Right cardiac atrium (tissue), 5 donors: ENCODE results near the gene PSIP1. TPM values are rescaled to one million over a fixed set of nuclear protein-coding genes. Genes with fewer than 3 reads are reported as not detected.

Experiments
- ATAC-seq, 2 donors: fragments of 200-7000 bp; cut with Tn5 transposase; one replicate each; pipeline versions ENCODE4 v1.8.0 to v1.9.1; 2020; ENCODE audit warnings: moderate library complexity in 2 of 2, mild to moderate bottlenecking in 1 of 2
- DNase-seq, 3 donors: peaks; one replicate each; pipeline ENCODE4 v3.0.0-alpha.2; 2020
- H3K27ac ChIP-seq: one replicate; pipeline ENCODE4 v1.5.1; 2013; ENCODE audit warnings: mild to moderate bottlenecking, low read length, control low read depth, moderate library complexity
- H3K27me3 ChIP-seq: one replicate; pipeline ENCODE4 v1.6.1; 2013; ENCODE audit not compliant: control insufficient read depth, insufficient read depth
- H3K4me1 ChIP-seq: one replicate; pipeline ENCODE4 v1.6.1; 2013; ENCODE audit warnings: low read length; ENCODE audit not compliant: control insufficient read depth, insufficient read depth
- H3K4me3 ChIP-seq: one replicate; pipeline ENCODE4 v1.5.1; 2013; ENCODE audit warnings: low read length, control low read depth
- H3K9me3 ChIP-seq: one replicate; pipeline ENCODE4 v1.6.1; 2013; ENCODE audit warnings: low read length; ENCODE audit not compliant: control insufficient read depth
- WGBS: extraction: QIAGEN DNeasy Blood & Tissue Kit; methylation state at CpG from one replicate; pipeline ENCODE4 v1.1.7; 2013; 5-methylcytosine and 5-hydroxymethylcytosine counted together
- intact Hi-C, 4 donors: fragments of 100-400 bp; cut with DNase I; formaldehyde crosslinking; loops; one replicate each; pipeline versions ENCODE4 v1.11.0 to v1.14.0; 2022 to 2023
- long read RNA-seq, 4 donors: library from polyadenylated mRNA; unstranded; transcript quantifications; one replicate each; pipeline ENCODE4 v2.0.0, GENCODE V29; 2020 to 2021
- polyA plus RNA-seq: library from polyadenylated mRNA; stranded (reverse); fragments of 200-250 nt; gene quantifications from one replicate; pipeline ENCODE4 v1.2.3, GENCODE V29; 2013
- total RNA-seq, 4 donors: library from RNA; stranded (reverse); fragmentation: NEBNext Ultra II Directional; extraction: Animal tissue kit (Norgen Biotek cat#: 25700); gene quantifications; one replicate each; pipeline ENCODE4 v1.2.1, GENCODE V29; 2021
- donor health status: healthy with polysubstance abuse.
- donor health status: DM: no; HTN: yes; CAD: no.
- donor health status: DM: no; HTN: no; CAD: no.
- donor health status: DM: no; HTN: yes; CAD: no; lungs with severe emphysema.
- donor health status: DM: yes; HTN: yes; CAD: no.

The PSIP1 gene
- total RNA-seq = 10 to 100 TPM; 21.7 to 39.5 (median 36.4) TPM
- 28.6 TPM for polyA plus RNA-seq
- long read RNA-seq, donor 1, transcript PSIP1-203 (16 exons, 3,391 nt) = minor isoform, 8 of 73 reads
- long read RNA-seq, donor 1, transcript PSIP1-204 (16 exons, 3,364 nt) = major isoform, 24 of 73 reads
- long read RNA-seq, donor 1, partial matches to known transcripts = 37 of 73 reads
- long read RNA-seq, donor 1, other reads (novel, unspliced or antisense) = 4 of 73 reads
- long read RNA-seq, donor 2, transcript PSIP1-203 (16 exons, 3,391 nt) = minor isoform, 12 of 41 reads
- long read RNA-seq, donor 2, transcript PSIP1-204 (16 exons, 3,364 nt) = major isoform, 18 of 41 reads
- long read RNA-seq, donor 2, partial matches to known transcripts = 6 of 41 reads
- long read RNA-seq, donor 2, other reads (novel, unspliced or antisense) = 3 of 41 reads
- long read RNA-seq, donor 3, partial matches to known transcripts = 15 of 20 reads
- long read RNA-seq, donor 3, other reads (novel, unspliced or antisense) = 4 of 20 reads
- long read RNA-seq, donor 4, transcript PSIP1-204 (16 exons, 3,364 nt) = major isoform, 21 of 52 reads
- long read RNA-seq, donor 4, transcript PSIP1-203 (16 exons, 3,391 nt) = minor isoform, 18 of 52 reads
- long read RNA-seq, donor 4, partial matches to known transcripts = 7 of 52 reads
- long read RNA-seq, donor 4, other reads (novel, unspliced or antisense) = 6 of 52 reads

DNA sequence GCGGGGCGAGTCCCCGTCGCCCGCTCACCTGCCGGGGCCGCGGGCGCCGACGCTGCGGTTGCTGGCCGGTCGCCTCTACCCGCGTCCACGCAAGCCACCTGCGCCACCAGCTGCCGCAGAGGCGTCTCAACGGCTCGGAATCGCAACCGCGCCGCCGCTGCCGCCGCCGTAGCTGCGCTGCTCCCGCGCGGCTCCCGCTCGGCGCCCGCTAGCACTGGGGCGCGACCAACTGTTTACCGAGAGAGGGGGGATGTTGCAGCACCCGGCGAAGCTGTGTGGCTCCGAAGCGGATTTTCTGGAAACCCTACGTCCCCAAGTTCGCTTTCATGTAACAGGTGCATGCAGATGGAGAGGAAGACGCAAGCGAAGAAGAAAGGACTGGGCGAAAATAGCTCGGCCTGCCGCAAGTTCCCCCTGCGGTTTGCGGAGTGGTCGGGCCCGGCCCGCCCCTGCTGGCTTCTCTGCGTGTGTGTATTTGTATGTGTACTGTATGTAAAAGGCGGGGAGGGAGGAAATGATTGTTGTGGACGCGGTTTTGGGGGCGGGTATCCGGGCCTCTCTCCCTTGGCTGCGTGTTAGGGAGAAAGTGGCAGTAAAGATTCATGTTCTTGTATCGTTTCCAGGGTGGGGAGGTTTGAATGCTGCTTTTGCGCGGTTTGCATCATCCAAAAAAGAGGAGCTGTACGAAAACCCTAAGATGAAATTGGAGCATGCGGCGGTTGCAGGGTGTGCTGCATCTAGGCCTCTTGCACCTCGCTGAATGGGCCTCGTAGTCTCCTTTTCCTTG, at the start of gene PSIP1:
PSIP1 (minus strand) TSS at position 182 of the 787 bp plus-strand sequence. CDS start 782 bp downstream, outside the sequence.
- DNase-seq (peak; percentile 74 to 90 (median 90)), ATAC-seq (peak; percentile 92 to 94)
- Histone ChIP-seq H3K27ac (peak within 1 kb of the TSS; percentile 91), H3K4me1 (no peaks in the 10 kb centered on the region), H3K4me3 (peak within 1 kb of the TSS; percentile 84), H3K9me3 (no peaks in the 10 kb centered on the region), H3K27me3 (no peaks in the 10 kb centered on the region)
- intact Hi-C loops = no loop called here
- under 1% methylated on average over 72 of the region's 72 CpGs for WGBS

DNA sequence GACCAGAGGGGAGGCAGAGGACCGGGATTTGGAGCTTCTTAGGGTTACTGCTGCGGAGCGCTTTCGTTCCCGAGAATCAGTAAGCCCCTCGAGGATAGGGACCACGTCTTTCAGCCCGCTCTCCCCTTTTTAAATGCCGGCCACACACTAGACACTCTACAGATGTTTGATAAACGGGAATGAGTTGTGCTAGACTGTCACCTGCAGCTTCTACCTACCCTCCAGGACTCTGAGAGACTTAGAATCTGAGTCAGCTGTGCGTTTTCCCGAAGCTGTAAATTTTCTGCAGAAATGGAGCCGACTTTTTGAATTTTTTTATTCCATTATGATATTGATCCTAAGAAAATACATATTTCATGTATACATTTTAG, 42.7 kb upstream of the PSIP1 start:
- WGBS = 1% methylated on average over 13 of the region's 13 CpGs

DNA sequence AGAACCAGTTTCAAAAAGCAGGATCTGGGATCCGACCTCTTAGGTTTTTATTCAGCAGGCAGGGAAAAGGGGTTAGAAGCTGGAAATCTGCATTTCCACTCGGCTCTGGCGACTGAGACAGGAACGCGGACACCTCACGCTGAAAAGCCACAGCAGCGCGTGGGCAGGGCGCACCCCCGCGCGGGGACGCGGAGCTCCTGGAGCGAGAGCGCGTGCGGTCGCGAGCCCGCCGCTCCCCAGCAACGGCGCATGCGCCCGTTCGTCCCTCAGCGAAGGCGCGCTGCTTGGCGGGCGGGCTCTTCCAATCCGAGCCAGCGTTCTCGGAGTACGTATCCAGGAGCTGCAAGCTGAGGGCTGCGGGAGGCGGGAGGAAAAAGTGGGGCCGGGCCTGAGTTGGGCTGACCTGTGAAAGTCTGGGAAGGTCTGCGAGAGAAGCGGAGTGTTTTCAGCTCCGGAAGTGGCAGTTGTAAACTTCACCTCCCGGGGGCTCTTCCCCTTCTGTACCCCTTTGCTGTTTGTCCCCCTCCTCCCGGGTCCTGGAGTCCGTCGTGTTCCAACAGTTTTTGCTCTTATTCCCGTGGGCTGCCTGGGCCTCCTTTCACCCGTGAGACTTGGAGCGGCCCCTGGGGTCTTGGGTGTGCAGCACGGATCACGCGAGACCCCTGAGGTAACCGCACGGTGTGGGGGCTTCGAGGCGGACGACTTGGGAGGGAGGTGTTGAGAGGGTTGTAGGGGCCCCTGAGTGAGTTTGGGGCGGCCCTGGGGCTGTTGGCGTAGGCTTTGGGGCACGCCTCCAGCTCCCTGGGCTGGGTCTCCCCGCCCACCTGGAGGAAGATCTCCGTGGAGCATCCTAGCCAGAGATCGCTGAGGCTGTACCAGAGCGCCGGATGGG, 42.1 kb upstream of the PSIP1 start, which contains the start of gene CCDC171:
CCDC171 (plus strand) TSS at position 408 of the 892 bp plus-strand sequence. CDS start 11,046 bp downstream, outside the sequence.
- no peaks in the 10 kb centered on the region for H3K9me3 ChIP-seq
- peak; percentile 95 to 98 (median 97) for DNase-seq
- peak within 1 kb of the TSS; percentile 54 for H3K27ac ChIP-seq
- H3K4me1 ChIP-seq = no peaks in the 10 kb centered on the region
- intact Hi-C loops = no loop called here
- H3K4me3 ChIP-seq = peak within 1 kb of the TSS; percentile 77
- under 1% methylated on average over 65 of the region's 65 CpGs for WGBS
- peak; percentile 99 for ATAC-seq
- H3K27me3 ChIP-seq = no peaks in the 10 kb centered on the region

More for the DNA sequence above, 42.7 kb upstream of the PSIP1 start:
- Histone ChIP-seq H3K4me3 (peak overlapping the region; percentile 77), H3K27me3 (no peaks in the 10 kb centered on the region), H3K27ac (no peak overlapping the region), H3K4me1 (no peaks in the 10 kb centered on the region), H3K9me3 (no peaks in the 10 kb centered on the region)
- ATAC-seq (no peak), DNase-seq (no peak)
- intact Hi-C loops = no loop called here

DNA sequence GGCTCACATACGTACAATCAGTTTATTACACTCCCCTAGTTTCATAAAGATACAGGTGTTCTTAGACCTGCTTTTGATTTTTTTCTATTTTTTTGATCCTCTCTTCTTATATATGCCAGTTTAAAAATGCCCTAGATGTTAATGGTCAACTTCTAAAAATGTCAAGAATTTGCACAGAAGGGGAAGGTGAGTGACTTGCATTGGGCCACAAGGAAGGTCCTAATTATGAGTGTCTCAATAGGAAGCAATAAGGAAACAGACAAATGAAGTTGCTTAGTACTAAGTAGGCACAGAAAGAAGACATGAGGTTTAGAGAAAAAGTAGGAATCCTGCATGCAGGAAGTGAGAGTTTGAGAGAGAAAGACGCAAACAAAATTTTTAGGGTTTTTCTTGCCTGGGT, 38.8 kb upstream of the PSIP1 start:
- WGBS = 93% methylated on average over 2 of the region's 2 CpGs
- intact Hi-C loops = no loop called here
- no peaks in the 10 kb centered on the region for H3K9me3 ChIP-seq

DNA sequence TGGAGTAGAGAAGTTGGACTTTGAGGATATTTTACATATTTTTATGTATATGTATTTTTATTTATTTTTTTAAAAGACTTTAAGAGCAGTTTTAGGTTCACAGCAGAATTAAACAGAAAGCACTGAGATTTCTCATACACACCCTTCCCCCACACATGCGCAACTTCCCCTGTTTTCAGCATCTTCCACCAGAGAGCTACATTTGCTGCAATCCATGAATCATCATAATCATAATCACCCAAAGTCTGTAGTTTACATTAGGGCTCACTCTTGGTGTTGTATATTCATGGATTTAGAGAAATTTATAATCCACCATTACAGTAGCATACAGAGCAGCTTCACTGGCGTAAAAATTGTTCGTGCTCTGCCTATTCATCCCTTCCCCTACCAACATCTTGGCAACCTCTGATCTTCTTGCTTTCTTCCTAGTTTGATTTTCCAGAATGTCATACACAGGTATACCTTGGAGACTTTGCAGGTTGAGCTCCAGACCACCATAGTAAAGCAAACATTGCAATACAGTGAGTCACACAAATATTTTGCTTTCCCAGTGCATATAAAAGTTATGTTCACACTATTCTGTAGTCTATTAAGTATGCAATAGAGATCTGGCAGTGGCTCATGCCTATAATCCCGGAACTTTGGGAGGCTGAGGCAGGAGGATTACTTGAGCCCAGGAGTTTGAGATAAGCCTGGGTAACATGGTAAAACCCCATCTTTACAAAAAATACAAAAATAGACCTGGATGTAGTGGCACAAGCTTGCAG, 32.5 kb upstream of the PSIP1 start:
- 89% methylated on average over 4 of the region's 4 CpGs for WGBS
- Histone ChIP-seq H3K27me3 (no peaks in the 10 kb centered on the region), H3K27ac (no peak overlapping the region), H3K4me1 (no peaks in the 10 kb centered on the region), H3K9me3 (no peaks in the 10 kb centered on the region), H3K4me3 (no peak overlapping the region)
- ATAC-seq (no peak), DNase-seq (no peak)
- intact Hi-C loops = no loop called here

More for the DNA sequence above, 38.8 kb upstream of the PSIP1 start:
- Histone ChIP-seq H3K4me1 (no peaks in the 10 kb centered on the region), H3K4me3 (no peak overlapping the region), H3K27me3 (no peaks in the 10 kb centered on the region), H3K27ac (no peak overlapping the region)
- ATAC-seq = no peak
- no peak for DNase-seq

DNA sequence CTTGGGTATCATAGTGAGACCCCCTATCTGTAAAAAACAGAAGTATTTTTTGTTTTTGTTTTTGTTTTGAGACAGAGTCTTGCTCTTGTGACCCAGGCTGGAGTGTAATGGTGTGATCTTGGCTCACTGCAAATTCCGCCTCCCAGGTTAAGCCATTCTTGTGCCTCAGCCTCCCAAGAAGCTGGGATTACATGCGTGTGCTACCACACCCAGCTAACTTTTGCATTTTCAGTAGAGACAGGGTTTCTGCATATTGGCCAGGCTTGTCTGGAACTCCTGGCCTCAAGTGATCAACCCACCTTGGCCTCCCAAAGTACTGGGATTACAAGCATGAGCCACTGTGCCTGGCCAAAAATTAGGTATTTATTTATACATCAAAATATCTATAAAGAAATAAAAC, 31.9 kb upstream of the PSIP1 start:
- H3K4me1 ChIP-seq = no peaks in the 10 kb centered on the region
- H3K27me3 ChIP-seq = no peaks in the 10 kb centered on the region
- no peak for DNase-seq
- intact Hi-C loops = no loop called here
- 94% methylated on average over 2 of the region's 2 CpGs for WGBS
- no peak overlapping the region for H3K27ac ChIP-seq
- no peak overlapping the region for H3K4me3 ChIP-seq
- ATAC-seq = no peak
- H3K9me3 ChIP-seq = no peaks in the 10 kb centered on the region

DNA sequence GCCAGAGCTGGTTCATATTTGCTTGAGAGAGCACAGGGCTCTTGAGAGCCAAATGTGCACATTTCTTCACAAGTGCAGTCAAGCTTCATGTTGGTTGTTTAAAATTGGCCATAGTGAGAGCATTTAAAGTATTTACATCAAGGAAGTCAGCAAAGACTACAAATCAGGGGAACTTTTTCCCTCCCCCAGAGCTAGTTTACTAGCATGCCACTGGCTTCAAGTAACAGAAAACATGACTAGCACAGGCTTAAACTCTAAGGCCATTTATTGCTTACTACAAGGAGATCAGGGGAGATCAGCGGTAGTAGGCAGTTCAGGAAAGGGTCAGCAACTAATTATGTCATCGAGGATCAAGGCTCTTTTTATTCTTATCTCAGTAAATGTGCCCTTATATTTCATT, 31.1 kb upstream of the PSIP1 start:
- DNase-seq = no peak
- 43% methylated on average over 2 of the region's 2 CpGs for WGBS
- Histone ChIP-seq H3K27me3 (no peaks in the 10 kb centered on the region), H3K4me3 (no peak overlapping the region), H3K27ac (no peak overlapping the region), H3K9me3 (no peaks in the 10 kb centered on the region), H3K4me1 (no peaks in the 10 kb centered on the region)
- intact Hi-C loops = no loop called here
- ATAC-seq = no peak

DNA sequence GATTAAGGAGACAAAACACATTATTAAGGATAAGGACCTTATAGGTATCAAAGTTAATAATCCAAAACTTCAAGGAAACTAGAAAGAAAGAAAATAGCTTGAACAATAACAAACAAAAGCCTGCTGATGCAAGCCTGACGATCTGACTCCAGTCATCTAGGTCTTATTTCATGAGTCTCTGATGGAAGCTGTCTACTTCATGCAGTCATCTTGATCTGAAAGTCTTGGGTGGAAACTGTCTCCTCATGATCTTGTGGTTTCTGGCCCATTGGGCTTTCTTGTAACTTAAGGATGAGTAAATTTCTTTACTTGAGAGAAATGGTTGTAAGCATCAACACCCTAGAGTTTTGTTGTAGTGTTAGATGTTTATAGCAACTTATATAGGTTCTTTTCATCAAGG, 20.6 kb upstream of the PSIP1 start:
- intact Hi-C loops = no loop called here

DNA sequence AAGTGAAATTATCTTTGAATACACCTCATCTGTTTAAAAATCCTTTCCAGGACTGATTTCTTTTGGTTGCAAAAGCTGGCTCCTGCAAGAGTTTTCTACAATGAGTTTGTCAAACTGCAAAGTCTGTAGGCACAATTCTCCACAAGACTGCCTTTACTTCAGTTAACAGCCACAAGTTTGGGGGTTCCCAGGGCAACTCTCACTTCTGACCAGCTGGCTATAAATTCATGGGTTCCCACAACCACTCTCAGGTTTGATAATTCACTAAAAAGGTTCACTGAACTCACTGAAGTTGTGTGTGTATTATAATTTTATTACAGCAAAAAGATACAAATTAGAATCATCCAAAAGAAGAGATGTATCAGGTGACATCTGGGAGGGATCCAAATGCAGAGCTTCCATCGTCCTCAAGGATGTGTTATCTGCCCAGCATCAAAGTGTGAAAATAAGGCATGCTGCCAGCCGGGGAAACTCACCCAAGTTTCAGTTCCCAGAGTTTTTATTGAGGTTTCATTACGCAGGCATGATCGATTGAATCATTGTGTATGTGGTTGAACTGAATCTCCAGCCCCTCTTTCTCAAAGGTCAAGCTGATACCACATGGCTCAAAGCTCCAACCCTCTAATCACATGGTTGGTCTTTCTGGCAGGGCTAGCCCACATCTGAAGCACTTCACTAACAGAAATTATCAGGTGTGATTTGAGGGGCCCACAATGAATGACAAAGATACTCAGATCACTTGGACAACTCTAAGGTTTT, 19.0 kb upstream of the PSIP1 start:
- Histone ChIP-seq H3K9me3 (no peaks in the 10 kb centered on the region), H3K4me3 (no peak overlapping the region), H3K4me1 (no peaks in the 10 kb centered on the region), H3K27me3 (no peaks in the 10 kb centered on the region), H3K27ac (no peak overlapping the region)
- ATAC-seq (no peak), DNase-seq (no peak)
- intact Hi-C loops = no loop called here
- WGBS = 59% methylated on average over 4 of the region's 4 CpGs

More for the DNA sequence above, 20.6 kb upstream of the PSIP1 start:
- 61% methylated on average over 1 of the region's 1 CpG for WGBS
- DNase-seq (no peak), ATAC-seq (no peak)
- no peaks in the 10 kb centered on the region for H3K27me3 ChIP-seq
- no peak overlapping the region for H3K4me3 ChIP-seq
- H3K9me3 ChIP-seq = no peaks in the 10 kb centered on the region
- no peaks in the 10 kb centered on the region for H3K4me1 ChIP-seq
- H3K27ac ChIP-seq = no peak overlapping the region
